CD4-positive, alpha-beta T cell treated with Interleukin-15 for 1 hour (primary cell): ENCODE results near the gene ABCF1.

Experiments used
- DNase-seq: peaks from one replicate; pipeline ENCODE4 v3.0.0-alpha.2; 2020

Gene ABCF1

GRCh38 chr6:30601815-30602641 lies 30.8 kb downstream of the ABCF1 start:
- no peak for DNase-seq

- DNase-seq: no peak
Measured at GRCh38 chr6:30603961-30604360, 32.7 kb downstream of the ABCF1 start.

- no peak for DNase-seq
Measured at GRCh38 chr6:30610065-30610464, 38.8 kb downstream of the ABCF1 start.

- no peak for DNase-seq
Measured at GRCh38 chr6:30611150-30611855, 40.1 kb downstream of the ABCF1 start.

GRCh38 chr6:30611856-30612194 lies 40.6 kb downstream of the ABCF1 start:
- no peak for DNase-seq

- DNase-seq: no peak
Measured at GRCh38 chr6:30612213-30612612, 41.0 kb downstream of the ABCF1 start.

- DNase-seq: no peak
Measured at GRCh38 chr6:30612687-30613248, 41.5 kb downstream of the ABCF1 start.

- no peak for DNase-seq
Measured at GRCh38 chr6:30613251-30614043, 42.2 kb downstream of the ABCF1 start.

- no peak for DNase-seq
Measured at GRCh38 chr6:30614044-30614842, 43.0 kb downstream of the ABCF1 start.

GRCh38 chr6:30614843-30615218 lies 43.6 kb downstream of the ABCF1 start:
- DNase-seq: peak; percentile 95

- peak; percentile 58 for DNase-seq
Measured at GRCh38 chr6:30615219-30615957, 44.1 kb downstream of the ABCF1 start.

GRCh38 chr6:30615958-30616810 lies 44.9 kb downstream of the ABCF1 start:
- peak; percentile 58 for DNase-seq

GRCh38 chr6:30616811-30617564 lies 45.7 kb downstream of the ABCF1 start, which contains the start of gene PPP1R10:
PPP1R10 (minus strand) TSS chr6:30617243; CDS start chr6:30609944, 7,299 bp downstream.
- DNase-seq: peak; percentile 100

GRCh38 chr6:30617565-30618269 lies 46.5 kb downstream of the ABCF1 start, which contains the start of gene MRPS18B:
MRPS18B (plus strand) TSS chr6:30617840; CDS start chr6:30617866, 26 bp downstream.
- DNase-seq: peak; percentile 99

GRCh38 chr6:30618270-30618797 lies 47.1 kb downstream of the ABCF1 start:
- DNase-seq: no peak

GRCh38 chr6:30619561-30619960 lies 48.3 kb downstream of the ABCF1 start:
- DNase-seq: no peak

GRCh38 chr6:30625511-30625910 lies 54.3 kb downstream of the ABCF1 start:
- DNase-seq: no peak

- DNase-seq: peak; percentile 89
Measured at GRCh38 chr6:30626484-30627366, 55.5 kb downstream of the ABCF1 start, which contains the start of gene ATAT1. ATAT1 (plus strand) TSS chr6:30626874.
